ENCODE results near the gene ARNT2. TPM values are rescaled to one million over a fixed set of nuclear protein-coding genes. Genes with fewer than 3 reads are reported as not detected.

ARNT2 gene
- total and polyA plus RNA-seq, 2 experiments from 2014 or later: 3.9 to 5.3 TPM

- Histone ChIP-seq H3K36me3 (replicated peaks; ENCODE audit: insufficient read depth, low read depth) (no peaks in the 10 kb centered on the region), H2AFZ (no peak overlapping the region), H3K4me2 (no peak overlapping the region), H3K27me3 (no peaks in the 10 kb centered on the region), H3K4me3 (no peak overlapping the region), H3K79me2 (no peaks in the 10 kb centered on the region), H4K20me1 (ENCODE audit: insufficient read depth, poor library complexity, severe bottlenecking) (no peaks in the 10 kb centered on the region), H3K9me2 (replicated peaks; ENCODE audit: insufficient read depth) (no peaks in the 10 kb centered on the region), H3K9me3 (ENCODE audit: low read depth) (no peaks in the 10 kb centered on the region), H3K4me1 (ENCODE audit: insufficient read depth) (no peaks in the 10 kb centered on the region), H3K27ac (no peak overlapping the region)
- 93% methylated on average over 4 of the region's 4 CpGs for WGBS (ENCODE audit: low lambda C conversion rate, missing lambda C conversion rate)
- DNase-seq (ENCODE audit: low spot score): no peak
- TF ChIP-seq EZH2 (IDR thresholded peaks at IDR 0.05; ENCODE audit: borderline replicate concordance): no peak
- TF ChIP-seq CTCF (IDR thresholded peaks at IDR 0.05; ENCODE audit: poor library complexity): no peak
- no peak for TF ChIP-seq EZH2phosphoT487 (IDR thresholded peaks at IDR 0.05; ENCODE audit: low read depth, severe bottlenecking, unreplicated experiment)
Observed at GRCh38 chr15:80609091-80609490, 204.9 kb downstream of the ARNT2 start.

GRCh38 chr15:80609512-80609946 is 205.3 kb downstream of the ARNT2 start:
- H3K4me2 ChIP-seq: no peak overlapping the region
- H3K9me3 ChIP-seq (ENCODE audit: low read depth): no peaks in the 10 kb centered on the region
- no peaks in the 10 kb centered on the region for H3K9me2 ChIP-seq (replicated peaks; ENCODE audit: insufficient read depth)
- H3K36me3 ChIP-seq (replicated peaks; ENCODE audit: insufficient read depth, low read depth): no peaks in the 10 kb centered on the region
- no peaks in the 10 kb centered on the region for H3K27me3 ChIP-seq
- no peak overlapping the region for H3K4me3 ChIP-seq
- H2AFZ ChIP-seq: no peak overlapping the region
- whole genome bisulfite sequencing (ENCODE audit: low lambda C conversion rate, missing lambda C conversion rate): 93% methylated on average over 4 of the region's 4 CpGs
- TF ChIP-seq CTCF (IDR thresholded peaks at IDR 0.05; ENCODE audit: poor library complexity) (no peak), EZH2phosphoT487 (IDR thresholded peaks at IDR 0.05; ENCODE audit: low read depth, severe bottlenecking, unreplicated experiment) (no peak)
- H4K20me1 ChIP-seq (ENCODE audit: insufficient read depth, poor library complexity, severe bottlenecking): no peaks in the 10 kb centered on the region
- H3K79me2 ChIP-seq: no peaks in the 10 kb centered on the region
- DNase-seq (ENCODE audit: low spot score): no peak
- H3K27ac ChIP-seq: no peak overlapping the region
- no peaks in the 10 kb centered on the region for H3K4me1 ChIP-seq (ENCODE audit: insufficient read depth)

- Histone ChIP-seq H3K9me3 (ENCODE audit: low read depth) (no peaks in the 10 kb centered on the region), H4K20me1 (ENCODE audit: insufficient read depth, poor library complexity, severe bottlenecking) (no peaks in the 10 kb centered on the region), H3K27ac (no peak overlapping the region), H2AFZ (no peak overlapping the region), H3K4me2 (no peak overlapping the region), H3K79me2 (no peaks in the 10 kb centered on the region), H3K4me1 (ENCODE audit: insufficient read depth) (no peaks in the 10 kb centered on the region), H3K27me3 (no peaks in the 10 kb centered on the region), H3K4me3 (no peak overlapping the region), H3K9me2 (replicated peaks; ENCODE audit: insufficient read depth) (no peaks in the 10 kb centered on the region), H3K36me3 (replicated peaks; ENCODE audit: insufficient read depth, low read depth) (no peaks in the 10 kb centered on the region)
- no peak for TF ChIP-seq EZH2 (IDR thresholded peaks at IDR 0.05; ENCODE audit: borderline replicate concordance)
- no peak for TF ChIP-seq EZH2phosphoT487 (IDR thresholded peaks at IDR 0.05; ENCODE audit: low read depth, severe bottlenecking, unreplicated experiment)
- no peak for TF ChIP-seq CTCF (IDR thresholded peaks at IDR 0.05; ENCODE audit: poor library complexity)
- 78% methylated on average over 7 of the region's 7 CpGs for WGBS (ENCODE audit: low lambda C conversion rate, missing lambda C conversion rate)
- DNase-seq (ENCODE audit: low spot score): no peak
Observed at GRCh38 chr15:80611543-80612080, 207.4 kb downstream of the ARNT2 start.

All from hepatocyte (in vitro differentiated cells).